Breast epithelium (tissue), 4 donors: ENCODE measurements around the gene CLSTN2. TPM values are rescaled to one million over a fixed set of nuclear protein-coding genes. Genes with fewer than 3 reads are reported as not detected.

Experiments
- DNase-seq, 2 donors: peaks; one replicate each; pipeline ENCODE4 v3.0.0-alpha.2; 2019; ENCODE audit warnings: low spot score in 2 of 2
- H3K27ac ChIP-seq, 2 donors: fragments of 200-600 bp; sonication (generic) in 1 of 2; one replicate each; pipeline ENCODE4 v1.5.1; 2016 to 2019; ENCODE audit warnings: mild to moderate bottlenecking in 1 of 2
- H3K27me3 ChIP-seq, 2 donors: fragments of 200-600 bp; sonication (generic) in 1 of 2; one replicate each; pipeline versions ENCODE4 v1.5.1 to v1.6.0; 2017 to 2019; ENCODE audit warnings: control low read depth in 1 of 2, mild to moderate bottlenecking in 1 of 2
- H3K36me3 ChIP-seq: fragments of 200-600 bp; one replicate; pipeline ENCODE4 v1.5.1; 2019
- H3K4me1 ChIP-seq, 2 donors: fragments of 200-600 bp; sonication (generic); one replicate each; pipeline ENCODE4 v1.5.1; 2016 to 2019; ENCODE audit warnings: control low read depth in 1 of 2
- H3K4me3 ChIP-seq, 3 donors: fragments of 200-600 bp; sonication (generic); 1 replicate in 2 of 3; 2 replicates in 1 of 3; pipeline ENCODE4 v1.5.1; 2016 to 2019; ENCODE audit warnings: mild to moderate bottlenecking in 3 of 3, moderate library complexity in 2 of 3
- H3K9me3 ChIP-seq, 2 donors: fragments of 200-600 bp; sonication (generic) in 1 of 2; one replicate each; pipeline ENCODE4 v1.5.1; 2016 to 2019; ENCODE audit warnings: control low read depth in 1 of 2
- CTCF ChIP-seq, 3 donors: fragments of 450-650 bp; IDR thresholded peaks; one replicate each; pipeline ENCODE4 v1.5.1; 2016 to 2017; ENCODE audit warnings: antibody characterized with exemption in 3 of 3, mild to moderate bottlenecking in 3 of 3, moderate library complexity in 3 of 3
- POLR2A ChIP-seq: fragments of 450-650 bp; IDR thresholded peaks from one replicate; pipeline ENCODE4 v1.6.1; 2016; ENCODE audit warnings: antibody characterized with exemption, mild to moderate bottlenecking, moderate library complexity
- POLR2AphosphoS5 ChIP-seq, 3 donors: sonication (generic); formaldehyde crosslinking; IDR thresholded peaks; one replicate each; pipeline ENCODE4 v1.6.1; 2017; ENCODE audit warnings: antibody characterized with exemption in 3 of 3
- intact Hi-C: fragments of 100-400 bp; cut with DNase I; formaldehyde crosslinking; loops from one replicate; pipeline ENCODE4 v1.15.1; 2023; ENCODE audit warnings: low total_unique reads
- total RNA-seq, 3 donors: library from RNA; depleted of rRNA; stranded (reverse); fragments of >200 nt; gene quantifications; one replicate each; pipeline ENCODE4 v1.1.0, GENCODE V29; 2016

The CLSTN2 gene
- total RNA-seq, 3 donors from 2014 or later = 15.5 to 75.5 (median 33.1) TPM

GRCh38 chr3:140145528-140145927 lies 210.5 kb downstream of the CLSTN2 start:
- no peak overlapping the region for H3K27ac ChIP-seq
- TF ChIP-seq POLR2A (no peak), POLR2AphosphoS5 (IDR thresholded peaks at IDR 0.05) (no peak), CTCF (IDR thresholded peaks at IDR 0.05) (no peak)
- no peak for DNase-seq
- no peaks in the 10 kb centered on the region for H3K27me3 ChIP-seq
- H3K9me3 ChIP-seq = no peaks in the 10 kb centered on the region
- intact Hi-C loops = no loop called here
- no peaks in the 10 kb centered on the region for H3K4me1 ChIP-seq
- H3K4me3 ChIP-seq = no peak overlapping the region
- no peaks in the 10 kb centered on the region for H3K36me3 ChIP-seq

GRCh38 chr3:140146668-140147067 lies 211.7 kb downstream of the CLSTN2 start:
- Histone ChIP-seq H3K27ac (no peak overlapping the region), H3K36me3 (no peaks in the 10 kb centered on the region), H3K4me1 (no peaks in the 10 kb centered on the region), H3K4me3 (no peak overlapping the region), H3K27me3 (no peaks in the 10 kb centered on the region), H3K9me3 (no peaks in the 10 kb centered on the region)
- TF ChIP-seq CTCF (IDR thresholded peaks at IDR 0.05) (no peak), POLR2A (no peak), POLR2AphosphoS5 (IDR thresholded peaks at IDR 0.05) (no peak)
- DNase-seq = no peak
- intact Hi-C loops = no loop called here

GRCh38 chr3:140147965-140148490 lies 213.0 kb downstream of the CLSTN2 start:
- no peaks in the 10 kb centered on the region for H3K4me1 ChIP-seq
- no peak overlapping the region for H3K4me3 ChIP-seq
- no peak overlapping the region for H3K27ac ChIP-seq
- TF ChIP-seq POLR2A (no peak), CTCF (IDR thresholded peaks at IDR 0.05) (no peak), POLR2AphosphoS5 (IDR thresholded peaks at IDR 0.05) (no peak)
- no peaks in the 10 kb centered on the region for H3K36me3 ChIP-seq
- H3K9me3 ChIP-seq = no peaks in the 10 kb centered on the region
- DNase-seq = no peak
- no peaks in the 10 kb centered on the region for H3K27me3 ChIP-seq
- intact Hi-C loops = no loop called here

- DNase-seq = no peak
- TF ChIP-seq POLR2A = no peak
- intact Hi-C loops = no loop called here
These were observed 213.9 kb downstream of the CLSTN2 start for GRCh38 chr3:140148824-140149390.

GRCh38 chr3:140151321-140151720 lies 216.3 kb downstream of the CLSTN2 start:
- no peak for TF ChIP-seq CTCF (IDR thresholded peaks at IDR 0.05)
- TF ChIP-seq POLR2A = no peak
- Histone ChIP-seq H3K9me3 (no peaks in the 10 kb centered on the region), H3K36me3 (no peaks in the 10 kb centered on the region), H3K4me3 (no peak overlapping the region), H3K4me1 (no peaks in the 10 kb centered on the region), H3K27ac (no peak overlapping the region), H3K27me3 (no peaks in the 10 kb centered on the region)
- DNase-seq = no peak
- intact Hi-C loops = no loop called here

More at GRCh38 chr3:140148824-140149390, 213.9 kb downstream of the CLSTN2 start:
- no peaks in the 10 kb centered on the region for H3K27me3 ChIP-seq
- H3K9me3 ChIP-seq = no peaks in the 10 kb centered on the region
- no peaks in the 10 kb centered on the region for H3K4me1 ChIP-seq
- no peak overlapping the region for H3K4me3 ChIP-seq
- H3K36me3 ChIP-seq = no peaks in the 10 kb centered on the region
- H3K27ac ChIP-seq = no peak overlapping the region
